Forelimb muscle (tissue), 1 donor: Measurements from ENCODE around the gene OR51D1. TPM values are rescaled to one million over a fixed set of nuclear protein-coding genes. Genes with fewer than 3 reads are reported as not detected.

ENCODE experiments used
- DNase-seq: peaks from one replicate; pipeline ENCODE4 v3.0.0-alpha.2; 2013; ENCODE audit warnings: low read depth
- polyA plus RNA-seq: library from polyadenylated mRNA; unstranded; fragments of 120-200 nt; gene quantifications from one replicate; pipeline ENCODE4 v1.2.1, GENCODE V29; 2013; ENCODE audit not compliant: insufficient read length

OR51D1 gene, protein sequence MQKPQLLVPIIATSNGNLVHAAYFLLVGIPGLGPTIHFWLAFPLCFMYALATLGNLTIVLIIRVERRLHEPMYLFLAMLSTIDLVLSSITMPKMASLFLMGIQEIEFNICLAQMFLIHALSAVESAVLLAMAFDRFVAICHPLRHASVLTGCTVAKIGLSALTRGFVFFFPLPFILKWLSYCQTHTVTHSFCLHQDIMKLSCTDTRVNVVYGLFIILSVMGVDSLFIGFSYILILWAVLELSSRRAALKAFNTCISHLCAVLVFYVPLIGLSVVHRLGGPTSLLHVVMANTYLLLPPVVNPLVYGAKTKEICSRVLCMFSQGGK
- not detected for polyA plus RNA-seq

DNA sequence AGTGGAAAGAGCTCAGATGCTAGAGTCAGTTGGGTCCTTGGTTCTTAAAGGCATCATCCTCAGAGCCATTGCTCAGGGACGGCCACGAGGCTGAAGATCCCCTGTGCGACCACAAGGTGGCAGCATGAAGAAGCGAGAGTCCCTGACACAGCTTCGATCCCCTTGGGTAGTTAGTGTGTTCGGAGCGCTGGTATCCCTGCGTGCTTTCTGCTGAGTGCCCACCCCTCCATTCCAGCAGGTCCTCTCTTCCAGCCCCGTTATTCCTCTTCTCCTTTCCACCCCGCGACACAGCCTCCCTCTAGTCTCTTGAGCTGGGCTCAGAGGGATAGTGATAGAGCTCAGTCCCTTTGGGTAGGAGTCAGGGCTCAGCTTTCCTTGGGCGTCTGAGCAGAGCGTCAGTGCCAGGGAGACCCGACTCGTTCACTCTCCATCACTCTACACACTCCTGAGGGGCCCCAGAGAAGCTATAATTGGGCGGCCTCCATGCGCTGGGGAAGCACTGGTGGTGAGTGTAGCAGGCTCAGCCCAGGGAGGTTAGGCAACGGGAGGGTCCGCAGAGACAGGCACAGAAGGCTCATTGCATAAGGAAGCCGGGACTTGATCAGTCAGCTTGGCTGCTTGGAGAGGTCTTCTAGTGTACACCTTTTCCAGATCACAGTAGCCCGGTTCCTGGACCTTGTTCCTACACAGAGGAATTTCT is at the start of gene OR51D1:
TSS of gene OR51D1 (plus strand) at position 516 of the 700 bp plus-strand sequence. CDS start 2,314 bp downstream, outside the sequence.
- DNase-seq, result peak; percentile 41

DNA sequence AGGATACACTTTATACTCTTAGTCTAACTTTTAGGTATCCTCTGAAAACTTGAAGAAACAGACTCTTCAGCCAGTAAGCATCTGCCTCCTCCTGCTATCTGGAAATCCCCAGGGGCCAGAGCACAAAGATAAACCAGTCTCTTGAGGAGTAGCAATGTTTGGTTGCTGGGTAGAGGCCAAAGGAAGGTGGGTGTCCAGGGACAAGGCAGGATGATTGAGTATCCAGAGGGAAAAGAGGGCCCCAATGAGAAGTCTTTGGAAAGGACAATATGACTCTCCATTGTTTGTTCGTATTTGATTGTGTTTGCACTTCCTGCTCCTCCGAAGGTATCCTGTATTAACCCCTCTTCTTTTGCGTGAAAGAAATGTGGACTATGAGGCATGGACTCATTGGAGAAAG is 48.3 kb upstream of the OR51D1 start:
- DNase-seq, result no peak

DNA sequence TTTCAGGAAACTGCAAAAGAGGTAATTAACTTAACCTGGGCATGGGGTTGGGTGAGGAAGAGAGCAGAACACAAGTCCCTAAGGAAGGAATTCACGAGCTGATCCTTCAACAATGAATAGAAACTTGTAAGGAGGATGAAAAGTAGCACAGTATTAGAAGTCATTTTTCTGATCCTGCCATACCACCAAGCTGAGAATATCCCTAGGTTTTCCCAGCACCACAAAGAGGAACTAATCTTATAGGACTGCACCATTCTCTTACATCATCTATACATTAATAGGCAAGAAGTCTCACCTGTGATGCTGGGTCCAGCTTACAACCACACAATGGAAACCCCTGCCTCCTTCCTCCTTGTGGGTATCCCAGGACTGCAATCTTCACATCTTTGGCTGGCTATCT is 43.5 kb upstream of the OR51D1 start, which contains the start of gene OR52I1:
TSS of gene OR52I1 (plus strand) at position 301 of the 400 bp plus-strand sequence. CDS start at position 301, 0 bp downstream.
- no peak for DNase-seq

DNA sequence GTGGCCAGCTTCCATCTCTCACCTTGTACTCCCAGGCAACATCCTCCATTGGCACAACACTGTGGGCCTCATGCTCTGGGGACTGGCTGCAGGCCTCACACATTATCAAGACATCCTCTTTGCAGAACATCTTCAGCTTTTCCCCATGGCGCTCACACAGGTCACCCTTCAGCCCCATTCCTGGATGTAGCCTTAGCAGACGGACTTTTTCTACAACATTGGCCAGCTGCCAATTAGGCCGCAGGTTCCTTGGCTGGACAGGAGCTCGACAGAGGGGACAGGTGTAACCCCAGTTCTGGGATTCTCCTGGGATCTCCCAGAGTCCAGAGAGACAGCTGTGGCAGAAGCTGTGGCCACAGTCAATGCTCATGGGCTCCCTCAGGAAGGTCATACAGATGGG is 32.2 kb upstream of the OR51D1 start:
- no peak for DNase-seq

DNA sequence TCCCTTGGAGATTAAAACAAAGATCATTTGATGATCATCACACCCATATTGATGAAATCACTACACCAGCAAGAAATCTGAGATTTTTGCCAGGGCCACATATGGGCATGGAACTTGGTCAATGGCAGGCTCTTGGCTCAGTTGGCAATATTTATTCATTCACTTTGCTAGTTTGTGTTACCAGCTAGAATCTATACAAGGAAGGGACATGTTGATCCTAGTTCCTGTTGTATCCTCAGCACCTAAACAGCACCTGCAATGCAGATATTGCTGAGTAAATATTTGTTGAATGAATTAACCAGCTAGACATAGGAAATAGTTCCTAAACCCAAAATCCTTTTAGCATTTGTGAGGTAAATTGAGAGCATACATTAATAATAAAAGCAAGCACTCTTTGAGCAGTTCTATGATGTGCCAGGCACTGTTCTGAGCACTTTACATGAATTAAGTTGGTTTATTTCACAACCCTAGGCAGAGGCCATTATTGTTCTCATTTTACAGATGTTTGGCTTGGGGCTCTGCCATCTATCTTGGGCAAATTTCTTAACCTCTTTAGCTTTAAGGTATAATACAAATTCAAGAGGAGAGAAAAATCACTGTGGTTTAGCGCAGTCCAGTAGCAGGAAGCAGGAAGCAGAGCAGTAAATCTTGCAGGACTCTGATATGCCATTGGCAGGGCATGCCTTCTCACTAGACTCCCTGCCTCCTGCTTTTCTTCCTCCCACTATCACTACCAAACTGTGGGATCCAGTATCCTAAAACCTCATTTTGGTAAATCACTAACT is 30.9 kb upstream of the OR51D1 start:
- no peak for DNase-seq

DNA sequence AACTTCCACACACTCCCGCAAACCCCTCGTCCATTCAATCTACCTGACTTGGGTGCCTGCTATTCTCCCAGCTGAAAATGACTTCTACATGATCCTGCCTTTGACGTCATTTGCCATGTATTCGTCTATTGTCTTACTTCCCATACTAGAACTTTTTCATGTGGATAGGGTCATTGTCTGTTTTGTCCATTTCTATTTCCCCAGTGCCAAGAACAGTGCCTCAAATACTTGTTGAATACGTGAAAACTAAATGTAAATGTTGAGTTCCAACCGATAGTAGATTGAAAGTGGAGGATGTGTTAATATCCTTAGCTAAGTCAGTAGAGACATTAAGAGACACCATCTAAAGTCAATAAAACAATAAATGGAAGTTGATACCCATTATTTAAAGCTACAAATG is 30.2 kb upstream of the OR51D1 start:
- DNase-seq, result no peak

DNA sequence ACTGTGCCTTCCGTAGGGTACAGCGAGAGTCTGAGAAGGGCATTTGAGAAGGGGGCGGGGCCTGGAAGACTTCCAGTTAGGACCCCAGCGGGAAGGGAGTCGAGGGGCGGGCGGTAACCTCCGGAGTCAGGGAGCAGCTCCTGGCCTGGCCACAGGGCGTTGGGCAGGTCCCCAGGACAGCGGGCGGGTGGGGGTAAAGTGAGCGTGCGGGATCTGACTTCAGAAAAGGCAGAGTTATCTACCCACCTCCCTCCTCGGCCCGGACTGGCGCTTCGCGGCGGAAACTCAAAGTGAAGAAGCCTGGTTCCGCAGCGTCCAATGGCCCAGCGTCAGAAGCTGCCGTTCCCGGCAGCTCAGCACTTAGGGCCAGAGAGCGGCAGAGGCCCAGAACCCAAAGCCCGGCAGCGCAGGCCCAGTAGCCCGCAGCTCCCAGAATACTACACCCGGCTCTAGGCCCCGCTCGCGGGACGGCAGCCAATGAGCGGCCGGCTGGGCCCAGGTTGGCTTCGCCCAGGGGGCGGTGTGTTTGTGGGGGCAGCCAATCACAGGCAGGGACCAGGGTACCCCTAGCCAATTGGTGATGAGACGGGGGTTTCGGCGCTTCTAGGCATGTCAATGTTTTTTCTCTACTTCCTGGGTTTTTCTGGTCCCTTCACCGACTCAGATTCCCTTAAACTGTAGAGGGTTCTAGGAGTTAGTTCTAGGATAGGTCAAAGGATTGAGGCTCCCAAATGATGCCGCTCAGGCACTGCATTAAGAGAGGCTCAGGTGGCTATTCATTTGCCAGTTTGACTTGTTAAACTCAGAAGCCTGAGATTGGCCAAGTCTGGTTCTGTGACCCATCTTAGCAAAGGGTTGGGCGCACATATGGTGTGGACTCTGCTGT is 29.3 kb upstream of the OR51D1 start, which contains the start of gene TRIM68:
TSS of gene TRIM68 (minus strand) at position 451 of the 886 bp plus-strand sequence. CDS start 2,727 bp downstream, outside the sequence.
- peak; percentile 76 for DNase-seq

DNA sequence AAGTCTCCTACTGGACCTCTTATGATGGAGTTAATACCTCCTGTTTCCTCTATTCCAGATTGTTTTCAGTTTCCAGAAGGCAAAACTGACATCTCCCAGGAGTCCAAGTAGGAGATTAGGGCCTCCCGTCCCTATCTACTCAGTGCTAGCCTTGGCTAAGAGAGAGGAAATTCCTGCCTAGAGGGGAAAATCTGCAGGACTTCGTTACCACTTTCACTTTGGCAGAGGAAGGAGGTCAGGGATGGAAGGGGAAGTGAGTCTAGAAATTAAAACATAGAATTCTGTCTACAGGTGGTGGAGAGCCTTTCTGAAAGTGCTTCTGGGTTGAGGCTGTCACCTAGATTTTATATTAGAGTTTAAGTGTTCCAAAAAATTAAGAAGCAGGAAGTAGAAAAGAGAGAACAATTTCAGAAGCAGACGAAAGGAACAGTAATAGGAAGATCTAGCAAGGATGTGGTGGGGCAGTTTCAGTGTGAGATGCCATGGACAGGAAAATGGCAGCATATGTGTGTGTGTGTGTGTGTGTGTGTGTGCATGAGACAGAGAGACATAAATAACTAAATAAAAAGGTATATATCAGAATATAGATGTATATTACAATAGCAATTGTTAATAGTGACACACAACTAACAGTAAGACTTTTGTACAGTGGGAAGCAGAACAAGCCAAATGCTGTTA is 26.9 kb upstream of the OR51D1 start:
- no peak for DNase-seq

DNA sequence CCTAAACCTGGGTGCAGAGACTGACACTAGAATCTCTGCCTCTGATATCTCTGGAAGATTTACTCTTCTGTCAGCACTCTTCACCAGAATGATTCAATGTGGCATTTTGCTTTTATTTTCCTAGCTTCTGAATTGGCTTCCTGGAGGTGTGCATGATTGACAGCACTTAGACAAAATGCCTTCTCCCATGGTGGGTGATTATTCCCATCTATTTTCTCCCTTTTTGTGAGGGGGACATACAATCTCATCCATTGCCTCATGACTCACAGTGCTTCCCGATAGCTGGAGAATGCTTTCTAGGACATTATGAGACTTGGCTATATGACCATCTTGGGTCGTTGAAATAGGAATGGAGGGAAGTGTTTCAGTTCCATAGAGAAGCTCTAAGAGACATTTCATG is 25.3 kb upstream of the OR51D1 start:
- DNase-seq, result no peak

DNA sequence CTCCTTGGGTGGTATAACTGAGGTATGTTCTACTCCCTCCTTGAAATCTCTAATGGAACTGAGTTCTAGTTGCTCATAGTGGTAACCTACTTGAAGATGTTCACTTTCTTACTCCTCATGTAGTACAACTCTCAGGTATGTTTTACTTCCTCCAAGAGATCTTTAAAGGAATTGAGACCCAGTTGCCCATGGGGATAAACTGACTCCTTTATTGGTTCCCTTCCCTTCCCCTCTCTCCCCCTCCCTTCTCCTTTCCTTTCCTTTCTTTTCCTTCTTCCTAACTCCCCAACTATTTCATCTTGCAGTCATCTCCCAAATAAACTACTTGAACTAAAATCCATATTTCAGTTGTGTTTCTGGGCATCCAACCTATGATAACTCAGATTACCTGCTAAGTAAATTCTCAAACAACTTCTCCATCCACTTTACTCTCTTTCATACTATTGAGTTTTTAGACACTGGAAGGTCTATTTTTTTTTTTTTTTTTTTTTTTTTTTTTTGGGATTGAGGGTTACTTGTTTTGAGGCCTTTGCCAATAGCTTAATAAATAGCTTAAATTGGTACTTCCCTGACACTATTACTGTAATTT is 21.3 kb upstream of the OR51D1 start:
- DNase-seq, result no peak

DNA sequence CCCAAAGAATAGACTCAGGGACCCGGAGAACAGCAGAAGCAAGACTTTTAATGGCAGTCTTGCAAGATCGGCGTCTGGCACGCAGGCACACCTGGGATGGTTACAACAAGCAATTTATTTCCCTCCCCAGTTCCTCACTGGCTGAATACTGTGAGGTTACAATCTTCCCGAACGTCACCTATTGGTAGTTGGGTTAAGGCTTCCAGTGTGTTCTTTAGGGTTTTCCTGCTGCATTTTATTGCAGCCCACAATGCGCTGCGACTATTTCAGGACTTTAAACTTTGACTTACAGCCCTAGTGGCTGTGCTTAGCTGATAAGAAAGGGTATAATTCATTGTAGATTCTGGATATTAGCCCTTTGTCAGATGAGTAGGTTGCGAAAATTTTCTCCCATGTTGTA is 17.8 kb upstream of the OR51D1 start:
- no peak for DNase-seq

DNA sequence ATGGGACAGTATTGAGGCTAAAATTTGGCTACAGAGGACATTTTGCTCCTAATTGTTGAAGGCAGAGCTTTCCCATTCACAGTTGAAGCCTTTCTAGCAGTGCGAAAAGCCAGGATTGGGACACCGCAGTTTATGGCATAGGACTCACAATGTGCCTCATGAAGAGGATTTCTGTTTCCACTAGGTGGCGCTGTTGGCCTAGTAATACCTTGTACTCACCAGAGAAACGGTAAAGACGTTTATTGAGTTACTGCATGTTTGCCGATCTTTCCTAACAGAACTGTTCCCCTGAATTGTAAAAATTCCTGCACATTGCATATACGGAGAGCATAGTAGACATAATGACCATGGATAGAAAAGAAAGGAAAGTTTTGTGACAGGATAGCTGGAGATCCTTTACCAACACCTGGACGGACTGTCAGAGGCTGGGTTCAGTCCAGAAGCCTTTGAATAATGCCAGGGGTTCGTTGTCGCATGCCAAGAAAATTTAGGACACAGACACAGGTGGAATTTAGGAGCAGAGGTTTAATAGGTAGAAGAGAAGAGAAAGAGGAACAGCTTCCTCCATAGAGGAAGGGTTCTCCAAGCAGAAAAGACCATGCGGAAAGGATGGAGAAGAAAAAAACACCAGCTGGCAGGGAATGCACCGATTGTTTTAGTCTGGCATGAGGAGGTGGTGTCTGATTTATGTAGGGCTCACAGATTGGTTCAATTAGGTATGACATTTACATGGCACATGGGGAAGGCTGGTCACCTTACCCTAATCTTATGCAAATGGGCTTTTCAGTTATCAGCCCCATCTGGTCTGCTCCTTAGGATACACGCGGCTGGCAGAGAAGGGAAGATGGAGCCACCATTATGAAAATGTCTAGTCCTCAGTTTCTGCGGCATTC is 10.8 kb upstream of the OR51D1 start:
- DNase-seq, result no peak

DNA sequence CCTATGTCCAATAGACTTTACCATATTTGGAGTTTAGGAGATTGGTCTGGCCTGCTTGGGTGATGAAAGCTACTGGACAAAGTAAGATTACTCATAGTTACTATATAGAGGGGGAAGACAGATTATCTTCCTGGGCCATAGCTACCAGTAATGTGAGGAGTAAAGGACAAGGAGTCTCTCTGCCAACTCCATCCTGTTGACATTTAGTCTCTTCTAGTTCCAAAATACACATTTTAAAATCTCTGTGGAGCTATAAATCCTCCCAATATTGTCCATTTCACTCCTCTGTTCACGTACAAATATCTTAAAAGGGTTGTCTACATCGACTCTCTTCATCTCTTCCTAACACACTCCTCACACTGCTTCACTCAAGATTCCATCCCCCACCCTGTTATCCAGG is 1.1 kb upstream of the OR51D1 start:
- DNase-seq, result no peak

DNA sequence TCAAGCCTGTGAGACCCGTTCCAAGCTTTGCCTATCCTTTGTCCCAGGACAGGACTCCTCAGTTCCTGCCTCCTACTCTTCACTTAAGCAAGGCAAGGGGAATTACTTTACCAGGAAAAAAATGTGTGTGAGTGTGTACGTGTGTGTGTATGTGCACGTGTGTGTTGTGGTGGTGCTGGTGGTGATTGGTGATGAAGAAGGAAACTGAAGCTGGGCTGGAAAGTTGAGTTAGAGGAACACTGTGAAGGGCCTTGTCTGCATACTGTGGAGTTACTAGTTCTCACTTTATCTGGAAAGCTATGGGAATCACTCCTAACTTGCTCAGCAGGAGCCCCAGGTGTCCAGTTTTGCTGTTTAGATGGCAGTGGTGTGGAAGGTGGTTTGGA is 378 bp downstream of the OR51D1 start:
- DNase-seq, result no peak

DNA sequence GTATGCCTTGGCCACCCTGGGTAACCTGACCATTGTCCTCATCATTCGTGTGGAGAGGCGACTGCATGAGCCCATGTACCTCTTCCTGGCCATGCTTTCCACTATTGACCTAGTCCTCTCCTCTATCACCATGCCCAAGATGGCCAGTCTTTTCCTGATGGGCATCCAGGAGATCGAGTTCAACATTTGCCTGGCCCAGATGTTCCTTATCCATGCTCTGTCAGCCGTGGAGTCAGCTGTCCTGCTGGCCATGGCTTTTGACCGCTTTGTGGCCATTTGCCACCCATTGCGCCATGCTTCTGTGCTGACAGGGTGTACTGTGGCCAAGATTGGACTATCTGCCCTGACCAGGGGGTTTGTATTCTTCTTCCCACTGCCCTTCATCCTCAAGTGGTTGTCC is 2.7 kb downstream of the OR51D1 start:
- DNase-seq, result no peak

DNA sequence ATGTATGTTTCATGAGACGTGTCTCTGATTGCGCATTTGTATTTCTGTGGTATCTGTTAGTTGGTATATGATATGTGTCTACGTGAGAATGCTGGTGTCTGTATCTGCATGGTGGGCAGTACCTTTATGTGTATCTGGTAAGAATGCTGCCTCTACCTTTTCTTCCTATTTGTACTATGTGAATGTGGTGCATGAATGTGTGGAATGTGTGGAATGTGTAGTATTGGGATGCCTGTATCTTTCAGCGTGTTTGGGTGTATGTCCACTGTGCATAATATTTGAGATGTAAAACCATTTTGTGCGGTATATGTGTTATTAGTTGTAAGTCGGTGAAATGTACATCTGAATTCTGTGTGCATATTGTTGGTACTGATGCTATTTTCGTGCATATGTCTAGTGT is 4.2 kb downstream of the OR51D1 start:
- DNase-seq, result no peak

DNA sequence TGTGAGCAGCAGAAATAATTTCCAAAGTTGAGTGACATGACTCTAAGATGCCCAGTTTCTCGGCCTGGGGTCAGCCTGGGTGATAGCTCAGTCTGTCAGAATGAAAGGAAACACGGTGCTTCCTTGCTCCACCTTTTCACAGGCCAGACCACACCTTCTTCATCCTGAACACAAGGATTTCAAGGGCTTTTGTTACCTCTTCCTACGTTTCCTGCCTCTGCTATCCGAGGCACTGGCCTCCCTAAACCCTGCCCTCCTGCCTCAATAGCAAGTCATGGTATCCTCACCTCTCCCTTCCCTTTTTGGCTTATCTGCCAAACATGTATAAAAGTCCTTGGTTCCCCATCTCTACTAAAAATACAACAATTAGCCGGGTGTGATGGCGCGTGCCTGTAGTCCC is 4.8 kb downstream of the OR51D1 start:
- DNase-seq, result no peak

DNA sequence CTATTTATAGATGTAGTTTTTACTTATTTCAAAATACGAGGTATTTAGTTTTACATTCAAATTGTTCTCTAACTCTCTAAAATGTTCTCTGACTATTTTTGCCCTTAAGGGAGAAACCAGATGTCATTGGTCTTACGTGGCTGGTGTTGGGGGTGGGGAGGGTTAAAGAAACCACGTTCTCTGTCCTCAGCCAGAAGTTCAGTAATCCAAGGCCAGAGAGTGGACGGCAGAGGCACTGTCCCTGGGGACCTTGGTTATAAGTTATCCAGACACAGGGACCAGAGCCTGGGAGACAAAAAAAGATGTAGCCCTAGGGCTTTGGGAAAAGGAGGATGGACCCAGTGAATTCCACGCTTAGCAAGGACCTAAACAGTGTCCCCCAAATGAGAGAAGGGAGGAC is 5.8 kb downstream of the OR51D1 start:
- no peak for DNase-seq

DNA sequence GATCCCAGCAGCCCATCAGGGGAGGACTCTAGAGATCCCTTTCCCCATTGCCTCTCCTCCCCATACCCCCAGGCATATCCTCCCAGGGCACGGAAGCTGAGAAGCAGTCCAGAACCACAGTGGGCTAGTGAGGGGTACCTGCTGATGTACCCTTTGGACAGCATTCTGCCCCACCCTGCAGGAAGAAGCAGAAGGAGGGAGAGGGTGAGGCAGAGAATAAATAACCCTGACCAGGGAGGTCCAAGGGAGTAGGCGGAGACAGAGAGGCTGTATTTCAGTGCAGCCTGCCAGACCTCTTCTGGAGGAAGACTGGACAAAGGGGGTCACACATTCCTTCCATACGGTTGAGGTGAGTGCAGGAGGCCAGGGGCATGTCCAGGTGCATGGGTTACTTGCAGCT is 6.4 kb downstream of the OR51D1 start, which contains the start of gene OR51E1:
TSS of gene OR51E1 (plus strand) at position 301 of the 400 bp plus-strand sequence. CDS start 8,545 bp downstream, outside the sequence.
- no peak for DNase-seq
